NCI-H128 (cell line): Measurements from ENCODE around the gene EXOC6.
"Not testable (repeated sequence)": the region's sequence is repeated elsewhere in the genome, so short reads cannot be mapped to it uniquely, and the experiment has no call there.

Experiments
- DNase-seq: peaks from one replicate; lab custom pipeline; 2025; ENCODE audit not compliant: unreplicated experiment; lab: John Stamatoyannopoulos, UW

The EXOC6 gene

DNA sequence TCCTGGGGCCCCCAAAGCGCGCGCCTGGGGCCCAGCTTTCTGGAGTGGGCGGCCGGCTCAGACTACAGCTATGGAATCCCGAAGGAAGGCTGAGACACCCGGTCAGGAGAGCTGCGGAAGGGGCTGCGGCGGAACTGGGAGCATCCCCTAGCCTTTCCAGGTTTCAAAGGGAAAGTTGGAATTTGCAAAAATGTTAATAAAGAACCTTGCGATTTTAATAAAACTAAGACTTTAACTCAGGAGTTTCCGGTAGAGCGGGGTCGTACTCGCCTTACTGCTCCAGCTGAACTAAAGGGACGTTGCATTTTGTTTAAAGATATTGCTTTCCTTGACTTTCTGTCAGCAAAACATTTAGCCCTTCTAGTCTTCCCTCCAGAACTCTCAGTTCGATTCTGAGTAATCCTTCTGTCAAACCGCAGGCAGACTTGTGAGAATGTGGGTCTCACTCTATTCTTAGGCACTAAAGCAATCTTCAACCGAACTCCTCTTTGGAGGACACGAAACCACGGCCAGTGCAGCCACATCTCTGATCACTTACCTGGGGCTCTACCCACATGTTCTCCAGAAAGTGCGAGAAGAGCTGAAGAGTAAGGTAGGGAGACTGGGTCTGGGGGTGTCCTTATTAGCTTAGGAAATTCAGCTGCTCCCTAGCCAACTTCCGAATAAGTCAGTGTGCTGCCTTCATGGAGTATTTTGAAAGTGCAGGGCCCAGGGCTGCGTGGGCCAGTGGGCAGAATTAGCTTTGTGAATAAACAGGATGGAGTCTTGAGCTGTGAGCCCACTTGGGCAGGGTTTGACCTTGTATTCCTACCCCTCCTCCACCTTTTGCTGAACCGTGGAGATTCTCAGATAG lies 227.3 kb downstream of the EXOC6 start:
- DNase-seq = no peak

DNA sequence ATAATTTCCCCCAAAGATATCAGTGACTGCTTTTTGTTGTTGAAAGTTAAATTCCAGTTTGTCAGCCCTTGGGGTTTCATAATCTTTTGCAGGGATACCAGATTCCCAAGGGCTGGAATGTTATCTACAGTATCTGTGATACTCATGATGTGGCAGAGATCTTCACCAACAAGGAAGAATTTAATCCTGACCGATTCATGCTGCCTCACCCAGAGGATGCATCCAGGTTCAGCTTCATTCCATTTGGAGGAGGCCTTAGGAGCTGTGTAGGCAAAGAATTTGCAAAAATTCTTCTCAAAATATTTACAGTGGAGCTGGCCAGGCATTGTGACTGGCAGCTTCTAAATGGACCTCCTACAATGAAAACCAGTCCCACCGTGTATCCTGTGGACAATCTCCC lies 228.6 kb downstream of the EXOC6 start:
- DNase-seq = no peak

DNA sequence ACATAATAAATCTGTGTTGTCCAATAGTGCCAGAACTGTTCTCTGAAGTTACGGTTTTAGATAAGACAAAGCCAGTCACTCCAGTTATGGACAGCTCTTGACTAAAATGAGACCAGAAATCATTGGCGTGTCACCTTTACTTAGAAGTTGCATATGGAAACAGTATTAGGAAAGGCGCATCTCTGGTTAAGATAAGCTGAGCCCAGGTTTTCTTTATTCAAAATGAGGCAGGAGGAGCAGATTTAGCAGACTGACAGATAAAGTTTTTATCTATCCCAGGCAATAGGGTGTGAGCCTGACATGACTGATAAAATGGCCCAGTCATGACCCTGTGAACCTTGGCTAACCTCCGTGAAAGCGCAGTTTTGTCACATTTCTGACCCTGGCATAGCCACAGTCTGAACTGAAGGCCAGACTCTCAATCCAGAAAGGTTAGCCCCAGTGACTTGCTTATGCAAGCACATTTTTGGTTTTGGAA lies 229.6 kb downstream of the EXOC6 start:
- no peak for DNase-seq

DNA sequence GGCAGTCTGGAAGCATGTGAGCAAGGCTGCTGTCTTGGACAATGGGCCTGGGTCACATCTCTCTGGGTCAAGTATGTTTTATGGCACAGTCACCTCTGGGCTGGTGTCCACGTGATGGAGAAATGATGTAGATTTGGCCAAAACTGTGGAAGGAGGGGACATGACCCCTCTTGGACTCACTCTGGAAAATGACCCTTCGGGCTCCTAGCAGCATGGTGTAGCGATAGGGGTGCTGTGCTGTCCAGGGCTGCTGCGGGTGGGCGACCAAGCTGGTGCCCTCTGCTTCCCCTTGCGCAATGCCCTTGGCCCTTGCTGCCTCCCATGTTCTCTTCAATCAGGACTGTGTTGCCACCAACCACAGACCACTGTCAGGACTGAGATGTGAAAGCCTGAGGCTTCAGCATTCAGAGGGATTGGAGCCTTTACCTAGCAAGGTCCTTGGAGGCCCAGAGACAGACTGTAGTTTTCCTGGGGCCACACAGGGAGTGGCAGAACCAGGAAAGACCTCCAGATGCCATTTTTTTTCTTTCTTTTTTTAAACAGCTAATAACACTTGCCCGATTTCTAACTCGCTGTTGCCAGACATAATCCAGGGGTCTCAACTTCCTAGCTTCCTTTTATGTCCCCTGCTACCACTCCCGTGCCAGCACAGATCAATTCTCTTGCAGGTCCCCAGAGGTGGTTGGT lies 231.5 kb downstream of the EXOC6 start:
- no peak for DNase-seq

DNA sequence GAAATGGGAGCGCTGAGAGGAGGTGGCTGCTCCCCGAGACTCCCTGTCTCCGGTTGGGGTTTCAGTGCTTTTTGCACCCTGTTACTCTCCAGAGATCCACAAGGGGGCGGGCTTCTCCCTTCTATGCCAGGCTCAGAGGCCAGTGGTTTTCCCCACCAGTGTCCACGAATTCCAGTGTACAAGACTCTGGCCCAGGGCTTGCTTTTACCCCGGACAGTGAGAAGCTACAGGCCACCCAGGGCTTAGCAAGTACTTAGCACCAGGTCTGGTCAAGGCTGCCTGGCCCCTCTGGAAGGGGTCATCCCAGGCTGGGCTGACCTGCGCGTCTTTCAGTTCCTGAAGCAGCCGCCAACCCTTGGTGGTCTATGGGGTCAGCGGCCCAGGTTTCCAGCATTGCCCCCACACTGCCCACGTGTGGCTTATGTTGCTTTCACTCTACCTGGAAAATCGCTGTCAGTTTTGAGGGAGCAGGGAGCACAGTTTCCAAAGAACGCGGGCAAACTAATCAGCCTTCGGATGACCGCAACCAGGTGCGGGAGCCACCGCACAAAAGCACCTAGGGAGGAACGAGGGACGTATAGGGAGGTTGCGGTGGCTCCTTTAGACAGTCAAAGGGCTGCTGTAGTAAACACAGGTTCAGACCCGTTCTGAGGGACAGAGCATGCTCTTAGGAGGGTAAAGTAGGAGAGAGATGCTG lies 232.2 kb downstream of the EXOC6 start:
- DNase-seq = no peak

DNA sequence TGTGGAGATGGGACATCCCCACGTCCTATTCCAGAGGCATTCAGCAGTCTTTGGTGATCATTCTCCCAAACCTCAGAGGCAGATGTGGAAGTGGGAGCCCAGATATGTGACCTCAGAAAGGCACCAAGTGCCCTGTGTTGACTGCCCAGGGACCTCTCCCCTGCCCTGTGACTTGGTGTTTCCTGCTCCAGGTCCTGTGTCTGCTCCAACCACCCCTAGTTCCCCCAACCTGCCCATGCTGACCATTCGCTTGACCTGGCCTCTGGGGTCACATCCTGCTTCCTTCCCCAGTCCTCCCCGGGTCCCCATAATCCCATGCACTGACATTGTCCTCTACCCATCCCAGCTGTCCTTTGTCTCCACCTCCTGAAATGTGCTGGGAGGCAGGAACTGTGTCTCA lies 233.0 kb downstream of the EXOC6 start:
- no peak for DNase-seq

DNA sequence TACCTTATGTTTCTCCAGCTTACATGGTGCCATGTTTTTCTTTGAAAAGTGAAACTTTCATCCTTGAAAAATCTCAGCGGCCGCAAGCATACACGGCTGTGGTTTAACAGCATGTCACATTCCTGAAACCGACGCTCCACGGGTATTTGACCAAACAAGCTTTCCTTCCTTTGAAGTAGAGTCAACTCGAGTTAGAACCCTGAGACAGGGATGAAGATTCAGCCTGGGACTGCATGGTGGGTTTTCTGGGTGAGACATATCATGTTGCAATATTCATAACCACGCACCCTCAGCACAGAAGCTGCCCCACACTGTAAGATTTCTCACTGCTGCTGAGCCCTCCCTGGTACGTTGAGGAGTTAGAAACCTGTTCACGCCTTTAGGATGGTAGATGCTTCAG lies 233.5 kb downstream of the EXOC6 start:
- no peak for DNase-seq

DNA sequence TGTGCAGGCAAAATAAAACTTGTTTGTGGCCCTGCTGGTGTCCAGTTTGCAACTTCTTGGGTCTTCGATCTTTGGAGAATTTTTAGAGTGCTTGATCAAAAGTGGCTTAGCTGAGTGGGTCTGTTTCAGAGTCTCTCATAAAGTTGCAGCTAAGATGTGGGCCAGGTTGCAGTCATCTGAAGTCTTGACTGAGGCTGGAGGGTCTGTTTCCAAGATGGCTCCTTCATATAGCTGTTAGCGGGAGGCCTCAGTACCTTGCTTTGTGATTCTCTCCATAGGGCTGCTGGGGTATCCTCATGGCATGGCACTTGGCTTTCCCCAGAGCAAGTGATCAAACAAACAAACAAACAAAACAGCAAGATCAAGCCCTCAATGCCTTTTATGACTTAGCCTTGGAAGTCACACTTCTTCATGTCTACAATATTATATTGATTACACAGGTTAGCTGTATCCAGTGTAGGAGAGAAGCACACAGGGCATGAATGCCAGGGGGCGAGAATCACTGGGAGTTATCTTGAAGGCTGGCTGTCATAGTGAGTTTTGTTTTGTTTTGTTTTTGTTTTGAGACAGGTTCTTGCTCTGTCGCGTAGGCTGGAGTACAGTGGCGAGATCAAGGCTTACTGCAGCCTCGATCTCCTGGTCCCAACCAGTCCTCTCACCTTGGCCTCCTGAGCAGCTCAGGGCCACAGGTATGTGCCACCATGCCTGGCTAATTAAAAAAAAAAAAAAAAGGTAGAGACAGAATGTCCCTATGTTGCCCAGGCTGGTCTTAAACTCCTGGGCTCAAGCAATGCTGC lies 235.6 kb downstream of the EXOC6 start:
- no peak for DNase-seq

DNA sequence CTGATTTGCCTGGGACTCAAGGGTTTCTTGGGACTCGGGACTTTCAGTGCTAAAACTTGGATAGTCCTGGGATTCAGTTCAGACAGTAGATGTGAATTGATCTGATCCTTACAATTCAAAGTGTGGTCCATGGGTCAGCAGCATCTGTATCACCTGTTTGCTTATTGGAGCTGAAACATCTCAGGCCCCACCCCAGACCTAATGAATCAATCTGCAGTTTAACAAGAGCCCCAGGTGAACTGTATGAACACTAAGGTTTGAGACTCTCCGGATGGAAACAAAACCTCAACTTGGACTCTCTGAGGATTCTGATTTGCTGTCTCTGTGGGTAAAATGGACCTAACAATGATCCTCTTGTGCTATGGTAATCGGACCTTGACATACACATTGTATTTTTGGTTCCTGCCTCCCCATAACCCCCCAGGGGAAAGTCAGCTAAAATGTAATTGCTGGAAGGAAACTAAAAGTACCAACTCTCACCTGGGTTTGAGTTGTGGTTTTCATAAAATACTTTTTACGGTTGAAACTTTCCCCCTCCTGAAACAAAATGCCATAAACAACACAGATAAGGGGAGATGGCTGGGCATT lies 237.0 kb downstream of the EXOC6 start:
- DNase-seq = no peak

DNA sequence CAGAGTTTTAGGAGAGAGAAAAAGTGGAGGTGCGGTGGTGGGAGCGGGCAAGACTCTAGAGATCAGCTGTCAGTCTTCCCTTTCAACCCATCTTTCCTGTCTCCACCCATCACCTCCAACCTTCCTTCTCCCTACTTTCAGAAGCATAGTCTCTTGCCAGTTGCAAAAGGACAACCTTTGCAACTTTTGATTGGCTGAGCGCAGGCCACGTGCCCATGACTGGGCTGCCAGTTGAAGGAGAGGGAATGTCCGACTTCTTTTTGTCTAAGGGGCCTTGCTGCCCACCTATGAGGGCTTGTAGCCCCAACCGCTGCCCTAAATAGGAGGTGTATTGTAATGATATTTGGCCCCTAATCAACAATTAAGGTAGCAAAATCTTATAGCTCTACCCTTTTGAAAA lies 238.0 kb downstream of the EXOC6 start:
- DNase-seq = no peak

DNA sequence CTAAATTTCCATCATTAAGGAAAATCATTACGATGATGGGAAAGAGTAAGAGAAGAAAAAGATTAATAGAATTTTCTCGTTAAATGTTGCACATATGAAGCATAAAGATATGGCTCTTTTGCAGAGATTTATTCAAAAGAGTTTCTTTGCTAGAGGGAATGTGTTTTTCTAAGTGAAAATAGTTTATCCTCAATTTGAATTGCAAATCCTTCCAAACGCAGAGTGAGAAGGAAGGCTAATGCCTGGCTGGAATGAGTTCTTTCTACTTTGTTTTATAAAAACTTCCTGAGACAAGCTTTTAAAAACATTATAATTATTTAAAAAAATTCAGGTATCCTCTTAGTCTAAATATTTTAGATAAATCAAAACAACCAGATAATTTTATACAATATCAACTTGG lies 239.5 kb downstream of the EXOC6 start:
- DNase-seq = no peak

DNA sequence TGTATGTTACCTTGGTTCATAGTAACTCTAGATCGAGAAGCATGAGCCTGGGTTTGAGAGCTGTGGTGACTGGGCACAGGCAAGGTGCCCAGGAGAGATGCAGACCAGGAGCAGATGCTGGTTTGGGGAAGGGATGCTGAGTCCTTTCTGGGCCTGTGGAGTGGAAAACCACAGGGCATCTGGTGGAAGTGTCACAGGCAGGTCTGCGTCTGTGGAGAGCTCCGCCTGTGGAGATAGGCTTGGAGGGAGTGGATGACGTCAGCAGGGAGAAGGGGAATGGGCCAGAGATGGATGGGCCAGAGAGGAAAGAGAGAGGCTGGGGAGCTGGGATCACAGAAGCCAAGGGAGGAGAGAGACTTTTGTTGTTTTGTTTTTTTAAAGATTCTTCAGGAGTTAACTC lies 240.1 kb downstream of the EXOC6 start:
- no peak for DNase-seq

DNA sequence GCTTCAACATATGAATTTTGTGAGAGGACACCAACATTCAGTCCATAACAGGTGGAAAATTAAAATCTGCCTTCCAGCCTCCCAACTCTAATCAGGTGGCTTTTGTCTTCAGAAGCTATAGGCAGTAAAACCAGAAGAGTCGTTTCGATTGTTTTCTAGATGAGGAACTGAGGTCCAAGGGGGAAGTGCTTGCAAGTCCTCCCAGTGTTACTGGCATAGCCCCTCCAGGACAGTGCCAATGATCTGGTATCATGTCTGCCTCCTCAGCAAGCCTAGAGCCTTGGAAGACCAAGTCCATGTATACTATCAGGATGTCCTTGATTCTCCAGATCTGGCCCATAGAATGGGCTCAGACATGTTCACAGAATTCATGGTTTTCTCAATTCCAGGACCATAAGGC lies 242.3 kb downstream of the EXOC6 start:
- no peak for DNase-seq

DNA sequence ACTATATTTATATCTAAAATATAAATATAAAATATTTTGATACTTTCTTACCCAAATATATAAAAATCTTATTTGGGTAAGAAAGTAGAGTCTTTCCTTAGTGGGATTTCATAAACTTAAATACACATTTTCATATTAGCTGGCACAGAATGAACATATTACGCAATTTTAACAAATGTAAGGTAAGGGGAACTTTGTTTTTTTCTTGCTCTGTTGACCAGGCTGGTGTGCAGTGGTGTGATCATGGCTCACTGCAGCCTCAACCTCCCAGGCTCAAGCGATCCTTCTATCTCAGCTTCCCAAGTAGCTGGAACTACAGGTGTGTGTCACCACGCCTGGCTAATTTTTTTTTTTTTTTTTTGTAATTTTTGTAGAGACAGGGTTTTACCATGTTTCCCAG lies 243.6 kb downstream of the EXOC6 start:
- DNase-seq = no peak

DNA sequence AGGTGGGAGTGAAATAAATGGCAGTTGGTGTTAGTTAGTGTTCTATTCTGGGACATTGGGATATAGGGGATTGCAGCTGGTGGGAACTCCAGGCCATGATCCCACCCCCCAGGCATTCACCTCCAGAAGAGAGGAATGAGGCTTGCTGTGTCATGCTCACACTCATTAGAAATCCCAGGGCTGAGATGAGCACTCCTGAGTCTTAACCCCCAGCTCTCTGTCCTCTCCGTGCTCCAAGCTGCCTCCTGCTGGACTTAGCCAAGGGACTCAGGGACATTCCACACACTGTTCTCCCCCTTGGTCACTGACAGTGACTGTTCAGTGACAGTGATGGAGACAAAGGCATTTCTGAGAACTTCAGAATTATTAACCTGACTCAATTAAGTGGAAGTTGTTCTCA lies 246.9 kb downstream of the EXOC6 start:
- no peak for DNase-seq

DNA sequence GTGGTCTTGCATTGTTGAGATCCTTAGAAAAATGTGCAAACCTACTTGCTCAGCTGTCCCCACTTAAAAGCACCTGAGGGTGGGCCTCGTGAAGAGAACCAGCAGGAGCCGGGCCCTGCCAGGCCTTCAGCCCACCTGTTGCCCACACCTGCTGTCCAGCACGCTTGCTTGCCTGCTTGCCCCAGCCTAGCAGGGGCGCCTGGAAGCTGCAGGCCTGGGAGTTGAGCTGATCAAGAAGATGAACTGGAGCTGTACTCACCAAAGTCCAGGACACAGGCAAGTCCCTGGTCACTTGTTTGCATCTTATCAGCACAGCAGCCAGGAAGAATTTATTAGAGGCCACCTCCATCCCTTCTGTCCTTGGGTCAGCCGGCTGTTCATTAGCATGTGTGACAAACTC lies 248.6 kb downstream of the EXOC6 start:
- DNase-seq = no peak

DNA sequence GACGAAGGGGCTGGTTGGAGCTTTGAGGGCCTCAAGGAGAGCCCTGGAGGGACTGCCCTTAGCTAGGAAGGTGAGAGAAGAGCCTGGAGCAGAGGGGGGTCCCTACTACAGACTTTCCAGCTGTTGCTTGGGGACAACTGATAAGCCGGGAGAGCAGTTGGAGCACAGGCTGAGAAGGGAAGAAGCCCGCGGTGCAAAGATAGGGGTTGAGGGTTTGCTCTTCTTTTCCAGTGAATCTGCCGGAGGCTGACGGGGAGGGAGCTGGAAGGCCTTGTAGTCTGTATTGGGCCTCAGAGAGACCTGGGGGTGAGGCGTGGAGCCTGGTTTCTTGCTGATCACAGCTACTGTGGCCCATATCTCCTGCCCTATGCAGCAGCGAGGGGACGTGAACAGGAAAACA lies 249.1 kb downstream of the EXOC6 start:
- DNase-seq = no peak

DNA sequence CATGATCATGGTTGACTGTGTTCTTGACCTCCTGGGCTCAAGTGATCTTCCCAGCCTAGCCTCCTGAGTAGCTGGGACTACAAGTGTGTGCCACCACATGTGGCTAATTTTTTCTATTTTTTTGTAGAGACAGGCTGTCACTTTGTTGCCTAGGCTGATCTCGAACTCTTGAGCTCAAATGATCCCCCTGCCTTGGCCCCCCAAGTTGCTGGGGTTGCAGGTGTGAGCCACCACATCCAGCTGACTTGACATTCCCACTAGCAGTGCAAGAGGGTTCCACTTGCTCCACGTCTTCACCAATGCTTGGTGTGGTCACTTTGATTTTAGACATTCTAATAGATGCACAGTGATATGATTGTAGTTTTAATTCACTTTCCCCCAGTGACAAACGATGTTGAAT lies 250.5 kb downstream of the EXOC6 start:
- no peak for DNase-seq

DNA sequence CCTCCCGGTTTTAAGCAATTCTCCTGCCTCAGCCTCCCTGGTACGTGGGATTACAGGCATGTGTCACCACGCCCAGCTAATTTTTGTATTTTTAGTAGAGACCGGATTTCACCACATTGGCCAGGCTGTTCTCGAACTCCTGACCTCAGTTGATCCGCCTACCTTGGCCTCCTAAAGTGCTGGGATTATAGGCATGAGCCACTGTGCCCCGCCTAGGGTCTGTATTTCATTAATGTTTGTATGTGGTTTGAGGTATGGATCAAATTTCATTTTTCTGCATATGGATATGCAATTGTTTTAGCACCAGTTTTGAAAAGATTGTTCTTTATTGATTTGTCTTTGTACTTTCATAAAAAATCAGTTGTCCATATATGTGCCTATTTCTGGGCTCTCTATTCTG lies 251.3 kb downstream of the EXOC6 start:
- no peak for DNase-seq

DNA sequence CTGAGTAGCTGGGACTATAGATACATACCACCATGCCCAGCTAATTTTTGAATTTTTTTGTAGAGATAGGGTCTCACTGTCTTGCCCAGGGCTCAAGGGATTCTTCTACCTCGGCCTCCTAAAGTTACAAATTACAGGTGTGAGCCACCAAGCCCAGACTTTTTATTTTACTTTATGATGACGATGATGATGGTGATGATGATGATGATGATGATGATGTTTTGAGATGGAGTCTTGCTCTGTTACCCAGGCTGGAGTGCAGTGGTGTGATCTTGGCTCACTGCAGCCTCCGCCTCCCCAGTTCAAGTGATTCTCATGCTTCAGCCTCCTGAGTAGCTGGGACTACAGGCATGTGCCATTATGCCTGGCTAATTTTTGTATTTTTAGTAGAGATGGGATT lies 252.8 kb downstream of the EXOC6 start:
- not testable (repeated sequence) for DNase-seq

DNA sequence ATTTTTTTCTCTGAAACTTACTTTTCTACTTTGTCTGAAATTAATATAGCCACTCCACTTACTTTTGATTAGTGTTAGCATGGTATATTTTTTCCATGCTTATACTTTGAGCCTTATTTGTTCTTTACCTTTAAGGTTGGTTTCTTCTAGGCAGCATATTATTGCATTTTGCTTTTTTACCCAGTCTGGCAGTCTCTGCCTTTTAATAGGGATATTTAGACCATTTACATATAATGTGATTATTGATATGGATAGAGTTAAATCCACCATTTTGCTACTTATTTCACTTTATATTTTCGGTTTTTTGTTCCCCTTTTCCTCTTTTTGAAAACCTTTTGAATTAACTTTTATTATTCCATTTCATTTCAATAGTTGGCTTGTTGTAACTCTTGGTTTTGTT lies 255.6 kb downstream of the EXOC6 start:
- DNase-seq = no peak
